Esophagus muscularis mucosa (tissue), 4 donors: Measurements from ENCODE around the gene PROB1. TPM values are rescaled to one million over a fixed set of nuclear protein-coding genes. Genes with fewer than 3 reads are reported as not detected.

ENCODE experiments used
- DNase-seq: peaks from one replicate; pipeline ENCODE4 v3.0.0-alpha.2; 2017; ENCODE audit errors: extremely low spot score
- H3K27ac ChIP-seq, 4 donors: fragments of 200-600 bp; sonication (generic); replicated peaks in 1 of 4; 1 replicate in 3 of 4; 2 replicates in 1 of 4; pipeline ENCODE4 v1.5.1; 2016 to 2019; ENCODE audit warnings: mild to moderate bottlenecking in 1 of 4
- H3K27me3 ChIP-seq, 4 donors: fragments of 200-600 bp; sonication (generic); one replicate each; pipeline versions ENCODE4 v1.5.1 to v1.6.0; 2016 to 2019
- H3K36me3 ChIP-seq, 4 donors: fragments of 200-600 bp; sonication (generic); one replicate each; pipeline ENCODE4 v1.5.1; 2016 to 2019
- H3K4me1 ChIP-seq, 4 donors: fragments of 200-600 bp; sonication (generic); one replicate each; pipeline ENCODE4 v1.5.1; 2016 to 2019
- H3K4me3 ChIP-seq, 4 donors: fragments of 200-600 bp; sonication (generic); 1 replicate in 2 of 4; 2 replicates in 2 of 4; pipeline ENCODE4 v1.5.1; 2016 to 2019; ENCODE audit warnings: mild to moderate bottlenecking in 4 of 4, moderate library complexity in 1 of 4
- H3K9me3 ChIP-seq, 4 donors: fragments of 200-600 bp; sonication (generic); 1 replicate in 3 of 4; 2 replicates in 1 of 4; pipeline ENCODE4 v1.5.1; 2016 to 2019
- EP300 ChIP-seq: sonication (generic); formaldehyde crosslinking; IDR thresholded peaks from one replicate; pipeline ENCODE4 v1.6.1; 2017; ENCODE audit warnings: antibody characterized with exemption
- POLR2A ChIP-seq: fragments of 450-650 bp; IDR thresholded peaks from one replicate; pipeline ENCODE4 v1.6.1; 2017; ENCODE audit warnings: antibody characterized with exemption, moderate library complexity, mild to moderate bottlenecking, low read depth
- POLR2AphosphoS5 ChIP-seq, 2 donors: sonication (generic); formaldehyde crosslinking; IDR thresholded peaks; one replicate each; pipeline ENCODE4 v1.6.1; 2017; ENCODE audit warnings: antibody characterized with exemption in 2 of 2
- WGBS: methylation state at CpG from one replicate; pipeline ENCODE4 v1.1.5; 2018; 5-methylcytosine and 5-hydroxymethylcytosine counted together
- intact Hi-C: fragments of 100-400 bp; cut with DNase I; formaldehyde crosslinking; loops from one replicate; pipeline ENCODE4 v1.15.1; 2023
- total RNA-seq, 4 donors: library from RNA; depleted of rRNA; stranded (reverse); fragments of >200 nt; gene quantifications; one replicate each; pipeline versions ENCODE4 v1.1.0 to v1.2.1, GENCODE V29; 2016
- TF ChIP-seq, protein P1 (sequence below), 3 experiments: fragments of 200-600 bp in 2 of 3; fragments of 450-650 bp in 1 of 3; sonication (generic) in 2 of 3; IDR thresholded peaks; one replicate each; pipeline ENCODE4 v1.5.1; 2017 to 2019; ENCODE audit warnings: antibody characterized with exemption in 3 of 3, mild to moderate bottlenecking in 2 of 3, moderate library complexity in 1 of 3

PROB1 gene
- total RNA-seq, 4 donors from 2014 or later: 2.5 to 11.0 (median 7.8) TPM

DNA sequence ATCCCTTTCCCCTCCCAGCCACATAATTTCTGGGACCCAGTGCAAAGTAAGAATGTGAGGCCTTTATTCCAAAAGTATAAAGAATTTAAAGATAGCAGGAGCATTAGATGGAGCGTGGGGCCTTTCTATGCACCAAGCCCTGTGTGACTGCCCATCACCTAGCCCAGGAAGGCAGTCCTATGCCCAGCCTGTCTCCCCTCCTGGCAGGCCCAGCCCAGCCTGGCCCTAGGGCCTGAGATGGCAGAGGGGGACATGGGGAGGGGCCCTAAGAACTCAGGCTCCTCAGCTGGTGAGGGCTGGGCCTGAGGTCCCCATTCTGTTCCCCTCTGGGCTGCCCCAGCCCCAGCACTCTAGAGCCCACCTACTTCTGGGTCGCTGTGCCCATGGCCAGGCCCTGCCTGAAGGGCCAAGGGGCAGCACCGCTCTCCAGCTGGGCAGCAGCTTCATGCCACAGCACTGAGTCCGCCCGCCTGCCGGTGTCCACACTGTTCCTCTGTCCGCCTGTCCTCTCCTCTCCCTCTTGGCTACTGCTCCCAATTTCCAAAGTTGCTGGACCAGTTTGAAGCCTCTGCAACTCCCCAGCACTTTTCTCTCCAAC, 10.8 kb downstream of the PROB1 start:
- no peaks in the 10 kb centered on the region for H3K27me3 ChIP-seq
- H3K27ac ChIP-seq: peak overlapping the region in 1 of 4 donors; percentile 16
- intact Hi-C loops: no loop called here
- no peaks in the 10 kb centered on the region for H3K9me3 ChIP-seq
- DNase-seq: no peak
- 93% methylated on average over 7 of the region's 7 CpGs for WGBS
- TF ChIP-seq POLR2AphosphoS5 (IDR thresholded peaks at IDR 0.05) (no peak), POLR2A (no peak), EP300 (no peak)
- TF ChIP-seq, protein P1, sequence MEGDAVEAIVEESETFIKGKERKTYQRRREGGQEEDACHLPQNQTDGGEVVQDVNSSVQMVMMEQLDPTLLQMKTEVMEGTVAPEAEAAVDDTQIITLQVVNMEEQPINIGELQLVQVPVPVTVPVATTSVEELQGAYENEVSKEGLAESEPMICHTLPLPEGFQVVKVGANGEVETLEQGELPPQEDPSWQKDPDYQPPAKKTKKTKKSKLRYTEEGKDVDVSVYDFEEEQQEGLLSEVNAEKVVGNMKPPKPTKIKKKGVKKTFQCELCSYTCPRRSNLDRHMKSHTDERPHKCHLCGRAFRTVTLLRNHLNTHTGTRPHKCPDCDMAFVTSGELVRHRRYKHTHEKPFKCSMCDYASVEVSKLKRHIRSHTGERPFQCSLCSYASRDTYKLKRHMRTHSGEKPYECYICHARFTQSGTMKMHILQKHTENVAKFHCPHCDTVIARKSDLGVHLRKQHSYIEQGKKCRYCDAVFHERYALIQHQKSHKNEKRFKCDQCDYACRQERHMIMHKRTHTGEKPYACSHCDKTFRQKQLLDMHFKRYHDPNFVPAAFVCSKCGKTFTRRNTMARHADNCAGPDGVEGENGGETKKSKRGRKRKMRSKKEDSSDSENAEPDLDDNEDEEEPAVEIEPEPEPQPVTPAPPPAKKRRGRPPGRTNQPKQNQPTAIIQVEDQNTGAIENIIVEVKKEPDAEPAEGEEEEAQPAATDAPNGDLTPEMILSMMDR (IDR thresholded peaks at IDR 0.05): no peak
- H3K36me3 ChIP-seq: peaks cover 0 to under 1% (median 0%) of the 10 kb centered on the region in 4 donors
- no peak overlapping the region for H3K4me3 ChIP-seq
- H3K4me1 ChIP-seq: peaks cover 11 to 28% (median 19%) of the 10 kb centered on the region in 4 donors

- Histone ChIP-seq H3K27ac (peak within 1 kb of the TSS in 1 of 4 donors; percentile 16), H3K27me3 (no peaks in the 10 kb centered on the region), H3K9me3 (no peaks in the 10 kb centered on the region), H3K36me3 (no peaks in the 10 kb centered on the region), H3K4me3 (no peak within 1 kb of the TSS), H3K4me1 (peaks cover 7 to 21% (median 14%) of the 10 kb centered on the region in 4 donors)
- intact Hi-C loops: no loop called here
- TF ChIP-seq, protein P1 (IDR thresholded peaks at IDR 0.05): no peak
- TF ChIP-seq EP300 (no peak), POLR2AphosphoS5 (IDR thresholded peaks at IDR 0.05) (no peak), POLR2A (no peak)
- DNase-seq: no peak
- 73% methylated on average over 10 of the region's 10 CpGs for WGBS
Observed at GRCh38 chr5:139383275-139383992, 11.5 kb downstream of the PROB1 start, which contains the start of gene SLC23A1. TSS of gene SLC23A1 (minus strand) at chr5:139383297. CDS start at chr5:139383253, 44 bp downstream.

- WGBS: 48% methylated on average over 2 of the region's 3 CpGs
- Histone ChIP-seq H3K9me3 (no peaks in the 10 kb centered on the region), H3K4me3 (no peak overlapping the region), H3K27me3 (no peaks in the 10 kb centered on the region), H3K27ac (no peak overlapping the region), H3K4me1 (peaks cover 1 to 19% (median 8%) of the 10 kb centered on the region in 4 donors), H3K36me3 (peaks cover 0 to 3% (median 0%) of the 10 kb centered on the region in 4 donors)
- no peak for TF ChIP-seq POLR2A
- intact Hi-C loops: no loop called here
- DNase-seq: no peak
Observed at GRCh38 chr5:139382807-139383206, 12.1 kb downstream of the PROB1 start.

DNA sequence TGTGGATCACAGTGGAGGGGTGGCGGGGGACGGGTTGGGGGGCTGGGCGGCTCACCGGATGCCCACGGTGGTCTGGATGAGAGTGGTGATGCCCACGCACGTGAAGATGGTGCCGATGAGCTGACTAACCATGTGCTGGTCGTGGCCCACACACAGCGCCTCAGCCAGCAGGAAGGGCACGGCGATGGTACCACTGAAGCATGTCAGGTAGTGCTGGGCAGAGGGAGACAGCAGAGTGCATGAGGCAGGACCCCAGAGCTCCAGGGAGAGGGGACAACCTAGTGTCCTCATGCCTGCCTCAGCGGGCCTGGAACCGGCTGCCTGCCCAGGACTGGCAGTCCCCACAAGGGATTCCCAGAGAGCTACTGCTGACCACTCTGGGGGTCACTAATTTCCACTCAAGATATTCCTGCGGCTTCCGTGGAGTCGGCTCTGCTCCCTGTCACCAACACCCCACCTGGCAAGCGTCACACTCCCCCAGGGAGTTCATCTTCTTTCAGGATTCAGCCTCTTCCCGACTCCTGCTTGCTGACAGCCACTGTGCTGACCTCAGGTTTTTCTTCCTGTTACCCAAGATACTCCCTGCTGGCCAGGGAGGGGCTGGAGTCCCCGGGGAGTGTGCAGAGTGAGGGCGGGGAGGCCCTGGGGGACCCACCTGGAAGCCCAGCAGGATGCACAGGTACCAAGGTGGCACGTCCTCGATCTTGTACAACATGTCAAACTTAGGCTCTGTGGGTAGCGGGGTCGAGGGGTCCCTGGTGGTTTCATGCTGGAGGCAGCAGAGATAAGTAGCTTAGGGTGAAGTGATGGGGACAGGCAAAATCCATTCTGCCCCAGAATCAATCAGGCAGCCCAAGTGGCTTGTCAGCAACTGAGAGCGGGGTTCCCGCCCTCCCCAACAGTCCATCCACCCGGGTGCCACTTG, 12.8 kb downstream of the PROB1 start:
- Histone ChIP-seq H3K4me1 (peaks cover 0 to 15% (median 7%) of the 10 kb centered on the region in 4 donors), H3K27ac (no peak overlapping the region), H3K27me3 (no peaks in the 10 kb centered on the region), H3K36me3 (peaks cover 0 to 4% (median 0%) of the 10 kb centered on the region in 4 donors), H3K9me3 (no peaks in the 10 kb centered on the region), H3K4me3 (no peak overlapping the region)
- intact Hi-C loops: no loop called here
- TF ChIP-seq EP300 (no peak), POLR2AphosphoS5 (IDR thresholded peaks at IDR 0.05) (no peak), POLR2A (no peak)
- TF ChIP-seq, protein P1 (IDR thresholded peaks at IDR 0.05): no peak
- no peak for DNase-seq
- WGBS: 87% methylated on average over 24 of the region's 28 CpGs
